Nephron progenitor cell (in vitro differentiated cells): ENCODE results near the gene BTG1.

Experiments used
- DNase-seq: peaks from one replicate; pipeline ENCODE4 v3.0.0; 2021
- H3K27ac Mint-ChIP-seq: 2 replicates; pipeline ENCODE4 v1.8.0; 2021; ENCODE audit warnings: mild to moderate bottlenecking, moderate library complexity, mixed read lengths
- H3K27me3 Mint-ChIP-seq: 2 replicates; pipeline ENCODE4 v1.8.0; 2021; ENCODE audit warnings: mild to moderate bottlenecking, low read depth, mixed read lengths; ENCODE audit not compliant: poor library complexity
- H3K36me3 Mint-ChIP-seq: 2 replicates; pipeline ENCODE4 v1.8.0; 2021; ENCODE audit warnings: low read depth, mixed read lengths
- H3K4me1 Mint-ChIP-seq: 2 replicates; pipeline ENCODE4 v1.8.0; 2021; ENCODE audit warnings: mixed read lengths
- H3K4me3 Mint-ChIP-seq: 2 replicates; pipeline ENCODE4 v1.8.0; 2021; ENCODE audit warnings: mild to moderate bottlenecking, moderate library complexity, mixed read lengths
- H3K9me3 Mint-ChIP-seq: 2 replicates; pipeline ENCODE4 v1.8.0; 2021; ENCODE audit warnings: mild to moderate bottlenecking, moderate library complexity, mixed read lengths
- TF ChIP-seq, protein P1 (sequence below): fragments of 200-600 bp; sonication (generic); IDR thresholded peaks from 2 replicates; pipeline ENCODE4 v1.5.0; 2021; ENCODE audit warnings: antibody characterized with exemption

The BTG1 gene

DNA sequence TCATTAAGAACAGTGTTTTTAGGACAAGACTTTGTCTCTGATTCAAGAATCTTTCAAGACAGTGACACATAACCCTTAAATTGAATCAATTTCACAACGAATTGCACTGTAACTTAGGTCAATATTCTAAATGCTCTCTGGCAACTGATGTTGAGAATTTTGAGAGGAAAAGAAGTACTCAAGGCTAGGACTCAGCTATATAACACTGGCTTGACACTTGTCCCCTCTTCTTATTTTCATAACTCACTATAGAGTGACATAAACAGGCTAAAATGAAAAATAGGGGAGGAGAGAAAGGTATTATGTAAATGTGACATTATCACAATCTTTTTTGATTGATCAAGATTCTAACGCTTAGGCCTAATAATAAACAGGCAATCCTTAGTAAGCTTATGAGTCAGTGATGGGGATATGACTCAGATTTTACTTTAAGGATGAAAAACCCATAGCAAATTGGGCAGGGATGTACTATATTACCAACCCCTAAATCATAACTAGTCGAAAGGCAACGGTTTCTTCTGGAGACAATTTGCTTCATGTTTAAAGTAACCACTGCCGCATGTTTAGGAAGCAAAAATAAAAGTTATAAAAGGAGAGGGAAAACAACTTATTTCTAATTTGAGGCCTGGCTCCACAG lies 10.9 kb downstream of the BTG1 start:
- H3K36me3 Mint-ChIP-seq: peaks cover 32% of the 10 kb centered on the region
- H3K27me3 Mint-ChIP-seq: no peaks in the 10 kb centered on the region
- TF ChIP-seq, protein P1, sequence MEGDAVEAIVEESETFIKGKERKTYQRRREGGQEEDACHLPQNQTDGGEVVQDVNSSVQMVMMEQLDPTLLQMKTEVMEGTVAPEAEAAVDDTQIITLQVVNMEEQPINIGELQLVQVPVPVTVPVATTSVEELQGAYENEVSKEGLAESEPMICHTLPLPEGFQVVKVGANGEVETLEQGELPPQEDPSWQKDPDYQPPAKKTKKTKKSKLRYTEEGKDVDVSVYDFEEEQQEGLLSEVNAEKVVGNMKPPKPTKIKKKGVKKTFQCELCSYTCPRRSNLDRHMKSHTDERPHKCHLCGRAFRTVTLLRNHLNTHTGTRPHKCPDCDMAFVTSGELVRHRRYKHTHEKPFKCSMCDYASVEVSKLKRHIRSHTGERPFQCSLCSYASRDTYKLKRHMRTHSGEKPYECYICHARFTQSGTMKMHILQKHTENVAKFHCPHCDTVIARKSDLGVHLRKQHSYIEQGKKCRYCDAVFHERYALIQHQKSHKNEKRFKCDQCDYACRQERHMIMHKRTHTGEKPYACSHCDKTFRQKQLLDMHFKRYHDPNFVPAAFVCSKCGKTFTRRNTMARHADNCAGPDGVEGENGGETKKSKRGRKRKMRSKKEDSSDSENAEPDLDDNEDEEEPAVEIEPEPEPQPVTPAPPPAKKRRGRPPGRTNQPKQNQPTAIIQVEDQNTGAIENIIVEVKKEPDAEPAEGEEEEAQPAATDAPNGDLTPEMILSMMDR: no peak
- H3K4me1 Mint-ChIP-seq: peaks cover 80% of the 10 kb centered on the region
- H3K27ac Mint-ChIP-seq: peak overlapping the region; percentile 18
- no peaks in the 10 kb centered on the region for H3K9me3 Mint-ChIP-seq
- no peak overlapping the region for H3K4me3 Mint-ChIP-seq
- no peak for DNase-seq

DNA sequence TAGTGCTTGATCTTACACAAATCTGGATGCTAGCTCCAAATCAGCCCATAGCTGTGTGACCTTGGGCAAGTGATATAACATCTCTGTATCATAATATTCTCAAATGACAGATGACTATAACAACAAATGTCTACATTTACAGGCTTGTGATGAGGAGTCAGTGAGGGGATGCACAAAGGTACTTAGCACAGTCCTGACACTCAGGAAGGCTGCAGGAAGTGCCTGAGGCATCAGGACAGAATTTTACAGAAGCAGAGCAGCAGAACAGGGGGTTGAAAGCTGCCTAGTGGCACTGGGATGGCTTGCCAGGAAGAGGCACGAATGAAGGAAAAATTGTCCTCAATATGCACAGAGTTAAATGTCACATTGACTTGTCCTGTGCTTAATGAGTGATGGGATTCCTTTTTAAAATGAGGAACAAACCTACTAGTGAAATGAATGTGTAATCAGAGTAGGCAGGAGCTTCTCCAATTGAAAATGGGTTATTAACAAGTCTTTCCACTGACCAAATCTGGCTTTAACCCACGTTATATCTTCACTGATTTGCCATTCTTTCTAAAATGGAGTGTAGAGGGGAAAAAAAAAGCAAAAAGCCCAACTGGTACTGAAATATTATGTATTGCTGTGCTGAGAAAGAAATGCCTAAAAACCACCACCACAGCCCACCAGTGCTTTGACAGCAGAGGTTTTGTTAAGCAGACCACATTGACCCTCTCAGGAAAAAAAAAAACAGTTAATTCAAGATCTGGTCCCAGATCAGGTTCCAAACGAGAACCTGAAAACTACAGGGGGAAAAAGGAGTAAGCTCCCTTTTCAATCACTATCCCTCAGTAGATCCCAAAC lies 11.6 kb downstream of the BTG1 start:
- no peak overlapping the region for H3K27ac Mint-ChIP-seq
- TF ChIP-seq, protein P1: no peak
- DNase-seq: no peak

DNA sequence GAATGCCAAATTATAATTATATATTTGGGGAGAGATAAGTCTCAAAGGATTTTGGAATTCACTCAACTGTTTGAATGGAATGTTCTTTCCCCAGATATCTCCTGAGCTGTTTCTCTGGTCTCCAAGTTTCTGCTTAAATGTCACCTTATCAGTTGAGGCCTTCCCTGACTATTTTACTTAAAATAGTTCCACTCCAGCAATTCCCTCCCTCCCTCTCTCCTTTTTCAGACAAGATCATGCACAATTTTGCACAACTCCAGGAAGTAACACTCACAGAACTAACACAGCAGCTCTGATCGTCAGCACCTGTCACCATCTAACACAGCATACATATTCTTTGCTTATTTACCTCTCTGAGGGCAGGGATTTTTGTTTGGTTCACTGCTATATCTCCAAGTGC lies 12.5 kb downstream of the BTG1 start:
- Mint-ChIP-seq H3K27ac (peak overlapping the region; percentile 12), H3K4me3 (no peak overlapping the region), H3K36me3 (peaks cover 43% of the 10 kb centered on the region), H3K9me3 (peaks cover 4% of the 10 kb centered on the region), H3K27me3 (peaks cover 2% of the 10 kb centered on the region), H3K4me1 (peaks cover 64% of the 10 kb centered on the region)
- TF ChIP-seq, protein P1: no peak
- DNase-seq: no peak

More for the DNA sequence above, 11.6 kb downstream of the BTG1 start:
- H3K36me3 Mint-ChIP-seq: peaks cover 35% of the 10 kb centered on the region
- no peaks in the 10 kb centered on the region for H3K27me3 Mint-ChIP-seq
- H3K9me3 Mint-ChIP-seq: no peaks in the 10 kb centered on the region
- peak overlapping the region; percentile 51 for H3K4me3 Mint-ChIP-seq
- peaks cover 72% of the 10 kb centered on the region for H3K4me1 Mint-ChIP-seq

DNA sequence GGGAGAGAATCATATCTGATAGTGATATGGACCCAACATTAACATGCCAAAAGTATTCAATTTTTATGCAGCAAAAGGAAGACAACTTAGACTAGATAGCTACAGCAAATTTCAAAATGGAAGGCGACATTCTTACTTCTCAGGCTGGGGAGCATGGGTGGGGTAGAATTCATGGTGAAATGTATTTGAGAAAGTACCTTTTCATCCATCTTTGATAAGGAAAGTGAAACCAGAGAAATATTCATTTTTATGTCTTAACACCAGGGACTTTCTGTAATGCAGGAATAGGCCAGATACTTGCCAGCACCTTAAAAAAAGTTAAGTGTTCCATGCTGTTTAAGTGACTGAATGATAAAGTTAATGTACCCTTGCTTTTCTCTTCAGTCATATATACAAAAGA lies 13.4 kb downstream of the BTG1 start:
- Mint-ChIP-seq H3K4me1 (peaks cover 55% of the 10 kb centered on the region), H3K27me3 (peaks cover 2% of the 10 kb centered on the region), H3K36me3 (peaks cover 50% of the 10 kb centered on the region), H3K27ac (no peak overlapping the region), H3K4me3 (no peak overlapping the region), H3K9me3 (peaks cover 4% of the 10 kb centered on the region)
- no peak for DNase-seq
- TF ChIP-seq, protein P1: no peak

DNA sequence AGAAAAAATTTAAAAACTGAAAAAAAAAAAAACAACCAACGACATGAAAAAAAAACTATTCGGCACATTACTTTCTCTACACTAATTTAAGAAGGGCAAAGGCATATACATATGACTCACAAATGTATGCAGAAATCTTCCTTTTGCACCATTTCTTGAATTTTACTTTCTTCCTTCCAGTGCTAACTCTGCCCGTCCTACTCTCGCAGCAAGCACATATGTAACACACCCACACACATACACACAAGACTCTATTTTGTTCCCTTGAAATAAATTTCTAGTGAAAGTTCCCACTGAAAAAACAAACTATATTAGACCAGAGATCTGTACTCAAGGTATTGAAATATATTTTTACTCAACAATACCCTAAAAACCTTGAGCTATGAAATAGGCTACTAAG lies 14.6 kb downstream of the BTG1 start:
- TF ChIP-seq, protein P1: no peak
- no peak for DNase-seq
- H3K4me3 Mint-ChIP-seq: no peak overlapping the region
- peaks cover 49% of the 10 kb centered on the region for H3K36me3 Mint-ChIP-seq
- peaks cover 42% of the 10 kb centered on the region for H3K4me1 Mint-ChIP-seq
- H3K9me3 Mint-ChIP-seq: peaks cover 10% of the 10 kb centered on the region
- H3K27ac Mint-ChIP-seq: peak overlapping the region; percentile 22
- H3K27me3 Mint-ChIP-seq: peaks cover 2% of the 10 kb centered on the region
